NCI-H2227 (cell line): ENCODE measurements around the gene BRCA1.

Source experiments
- DNase-seq: peaks from one replicate; lab custom pipeline; 2025; ENCODE audit not compliant: unreplicated experiment; lab: John Stamatoyannopoulos, UW

BRCA1 gene

GRCh38 chr17:43025766-43026537 lies 99.2 kb downstream of the BRCA1 start:
- DNase-seq: no peak

GRCh38 chr17:43025290-43025657 lies 99.9 kb downstream of the BRCA1 start:
- DNase-seq: no peak

- DNase-seq: peak; percentile 95
Observed at GRCh38 chr17:43024407-43025289, 100.5 kb downstream of the BRCA1 start, which contains the start of gene RND2. Gene RND2 (plus strand): TSS chr17:43025231. CDS start chr17:43025348, 117 bp downstream.

- peak; percentile 88 for DNase-seq
Observed at GRCh38 chr17:43021741-43022512, 103.2 kb downstream of the BRCA1 start, which contains the start of gene VAT1. Gene VAT1 (minus strand): TSS chr17:43022385. CDS start chr17:43022322, 63 bp downstream.

- peak; percentile 69 for DNase-seq
Observed at GRCh38 chr17:43020789-43021740, 104.1 kb downstream of the BRCA1 start.

GRCh38 chr17:43020030-43020621 lies 105.0 kb downstream of the BRCA1 start:
- DNase-seq: no peak

- no peak for DNase-seq
Observed at GRCh38 chr17:43019418-43019817, 105.7 kb downstream of the BRCA1 start.

- DNase-seq: no peak
Observed at GRCh38 chr17:43018932-43019331, 106.2 kb downstream of the BRCA1 start.

GRCh38 chr17:43018008-43018853 lies 106.9 kb downstream of the BRCA1 start:
- DNase-seq: peak; percentile 91

- no peak for DNase-seq
Observed at GRCh38 chr17:43016216-43016615, 108.9 kb downstream of the BRCA1 start.

GRCh38 chr17:43015579-43015978 lies 109.6 kb downstream of the BRCA1 start:
- DNase-seq: no peak

GRCh38 chr17:43014649-43015542 lies 110.3 kb downstream of the BRCA1 start:
- DNase-seq: no peak

GRCh38 chr17:43014020-43014648 lies 111.0 kb downstream of the BRCA1 start:
- DNase-seq: no peak

- no peak for DNase-seq
Observed at GRCh38 chr17:43013296-43013695, 111.9 kb downstream of the BRCA1 start.

GRCh38 chr17:43011728-43012472 lies 113.3 kb downstream of the BRCA1 start:
- DNase-seq: no peak

- no peak for DNase-seq
Observed at GRCh38 chr17:43010667-43011308, 114.4 kb downstream of the BRCA1 start.
